KOPT-K1 (cell line): ENCODE results near the gene RRP12.
"Not testable (repeated sequence)": the region's sequence is repeated elsewhere in the genome, so short reads cannot be mapped to it uniquely, and the experiment has no call there.

Source experiments
- H3K27ac ChIP-seq: fragments of 200-600 bp; sonication (generic); 2 replicates; pipeline ENCODE4 v1.5.1; 2016; ENCODE audit warnings: antibody characterized with exemption, mild to moderate bottlenecking, low read depth, low read length; ENCODE audit not compliant: poor library complexity, severe bottlenecking
- H3K36me3 ChIP-seq: fragments of 200-600 bp; sonication (generic); 2 replicates; pipeline ENCODE4 v1.5.1; 2017; ENCODE audit warnings: antibody characterized with exemption, mild to moderate bottlenecking, low read length, moderate library complexity; ENCODE audit not compliant: insufficient read depth
- H3K9me3 ChIP-seq: fragments of 200-600 bp; sonication (generic); 2 replicates; pipeline ENCODE4 v1.5.1; 2017; ENCODE audit warnings: antibody characterized with exemption, low read length, mild to moderate bottlenecking; ENCODE audit not compliant: insufficient read depth, poor library complexity, severe bottlenecking

RRP12 gene

GRCh38 chr10:97362310-97363033 is 38.7 kb downstream of the RRP12 start:
- Histone ChIP-seq H3K36me3 (peaks cover 91% of the 10 kb centered on the region), H3K27ac (no peak overlapping the region)

GRCh38 chr10:97361537-97361901 is 39.6 kb downstream of the RRP12 start:
- no peak overlapping the region for H3K27ac ChIP-seq
- H3K9me3 ChIP-seq, result no peaks in the 10 kb centered on the region
- H3K36me3 ChIP-seq, result peaks cover 91% of the 10 kb centered on the region

More at GRCh38 chr10:97362310-97363033, 38.7 kb downstream of the RRP12 start:
- H3K9me3 ChIP-seq, result no peaks in the 10 kb centered on the region

GRCh38 chr10:97360705-97361536 is 40.2 kb downstream of the RRP12 start:
- H3K36me3 ChIP-seq, result peaks cover 91% of the 10 kb centered on the region
- no peak overlapping the region for H3K27ac ChIP-seq
- no peaks in the 10 kb centered on the region for H3K9me3 ChIP-seq

- Histone ChIP-seq H3K36me3 (peaks cover 91% of the 10 kb centered on the region), H3K9me3 (no peaks in the 10 kb centered on the region), H3K27ac (no peak overlapping the region)
These were observed 42.4 kb downstream of the RRP12 start for GRCh38 chr10:97358781-97359180.

GRCh38 chr10:97358349-97358748 is 42.8 kb downstream of the RRP12 start:
- Histone ChIP-seq H3K9me3 (no peaks in the 10 kb centered on the region), H3K27ac (no peak overlapping the region), H3K36me3 (peaks cover 88% of the 10 kb centered on the region)

- peaks cover 82% of the 10 kb centered on the region for H3K36me3 ChIP-seq
- no peak overlapping the region for H3K27ac ChIP-seq
- no peaks in the 10 kb centered on the region for H3K9me3 ChIP-seq
These were observed 44.2 kb downstream of the RRP12 start for GRCh38 chr10:97356918-97357317.

GRCh38 chr10:97356318-97356914 is 44.7 kb downstream of the RRP12 start:
- Histone ChIP-seq H3K27ac (no peak overlapping the region), H3K9me3 (no peaks in the 10 kb centered on the region), H3K36me3 (peaks cover 81% of the 10 kb centered on the region)

GRCh38 chr10:97355571-97355975 is 45.6 kb downstream of the RRP12 start:
- Histone ChIP-seq H3K27ac (no peak overlapping the region), H3K9me3 (no peaks in the 10 kb centered on the region), H3K36me3 (peaks cover 77% of the 10 kb centered on the region)

- peaks cover 69% of the 10 kb centered on the region for H3K36me3 ChIP-seq
- no peak overlapping the region for H3K27ac ChIP-seq
- no peaks in the 10 kb centered on the region for H3K9me3 ChIP-seq
These were observed 47.2 kb downstream of the RRP12 start for GRCh38 chr10:97353945-97354344.

GRCh38 chr10:97349752-97350513 is 51.2 kb downstream of the RRP12 start:
- Histone ChIP-seq H3K36me3 (peaks cover 37% of the 10 kb centered on the region; the same call in 1 of the 2 replicates), H3K9me3 (no peaks in the 10 kb centered on the region), H3K27ac (no peak overlapping the region)

GRCh38 chr10:97347317-97347716 is 53.8 kb downstream of the RRP12 start:
- no peaks in the 10 kb centered on the region for H3K9me3 ChIP-seq
- H3K36me3 ChIP-seq, result peaks cover 20% of the 10 kb centered on the region; the same call in 1 of the 2 replicates
- no peak overlapping the region for H3K27ac ChIP-seq

- H3K27ac ChIP-seq, H3K9me3 ChIP-seq: not testable (repeated sequence)
These were observed 57.5 kb downstream of the RRP12 start for GRCh38 chr10:97343664-97344063.

GRCh38 chr10:97341416-97341815 is 59.7 kb downstream of the RRP12 start:
- Histone ChIP-seq H3K36me3 (no peaks in the 10 kb centered on the region), H3K27ac (no peak overlapping the region), H3K9me3 (no peaks in the 10 kb centered on the region)

More at GRCh38 chr10:97343664-97344063, 57.5 kb downstream of the RRP12 start:
- not testable (repeated sequence) for H3K36me3 ChIP-seq

GRCh38 chr10:97338041-97338440 is 63.1 kb downstream of the RRP12 start:
- H3K27ac ChIP-seq, result no peak overlapping the region
- H3K9me3 ChIP-seq, result no peaks in the 10 kb centered on the region
- no peaks in the 10 kb centered on the region for H3K36me3 ChIP-seq
